Activated CD4-positive, alpha-beta T cell treated with anti-CD3 and anti-CD28 coated beads for 24 hours (primary cell): ENCODE data around the gene SATB2.

Source experiments
- DNase-seq, 2 donors: peaks; one replicate each; pipeline ENCODE4 v3.0.0-alpha.2; 2020; ENCODE audit warnings: low read depth in 2 of 2

SATB2 gene

DNA sequence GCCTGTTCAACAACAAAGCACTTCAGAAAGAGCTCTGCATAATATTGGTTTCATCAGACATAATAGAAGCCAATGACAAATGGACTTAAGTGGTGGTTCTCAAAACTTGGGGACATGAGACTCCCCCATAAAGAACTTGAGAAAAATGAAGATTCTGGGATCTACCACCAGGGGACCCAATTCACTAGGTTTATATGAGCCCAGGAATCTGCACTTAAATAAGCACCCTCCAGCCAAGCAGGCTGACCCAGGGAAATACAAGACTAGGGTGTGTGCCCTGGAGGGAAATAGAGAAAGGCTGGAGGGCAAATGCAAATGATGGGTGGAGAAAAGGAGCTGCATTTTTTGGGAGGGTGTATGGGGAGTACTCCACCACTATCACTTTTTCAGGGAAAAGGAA lies 52.5 kb downstream of the SATB2 start:
- DNase-seq: no peak

DNA sequence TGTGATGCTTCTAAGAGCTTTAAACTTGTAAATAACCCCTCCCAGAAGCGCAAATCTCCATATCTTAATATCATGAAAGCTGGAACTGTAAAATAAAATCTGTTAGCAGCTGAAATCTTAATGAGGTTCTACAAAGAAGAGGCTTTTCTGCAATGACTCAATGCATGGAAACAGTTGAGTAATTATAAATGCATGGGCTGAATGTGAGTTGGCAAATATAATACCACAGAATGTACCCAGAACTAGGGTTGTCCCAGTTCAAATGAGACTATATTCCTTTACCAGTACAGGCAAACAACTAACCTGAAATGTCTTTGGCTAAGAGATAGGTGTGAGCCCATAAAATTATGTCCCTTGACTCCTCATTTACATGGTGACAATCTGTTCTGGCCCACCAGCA lies 52.9 kb downstream of the SATB2 start:
- DNase-seq: no peak

DNA sequence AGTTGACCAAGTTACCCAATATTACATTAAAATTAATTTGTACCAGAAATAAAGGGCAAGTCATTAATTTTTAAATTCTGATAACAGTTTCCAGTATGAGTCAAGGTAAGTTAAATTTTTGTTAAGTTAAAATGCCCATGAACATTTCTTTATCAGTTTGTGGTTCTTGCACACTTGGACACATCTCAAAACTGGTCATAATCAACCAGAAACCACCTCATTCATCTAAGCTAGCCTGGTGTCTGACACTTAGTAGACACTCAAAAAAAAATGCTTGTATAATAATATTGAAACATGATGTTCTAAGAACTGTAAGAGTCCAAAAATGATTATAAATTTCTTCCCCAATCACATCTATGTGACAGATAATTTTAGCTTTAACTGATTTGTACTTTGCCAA lies 62.4 kb downstream of the SATB2 start:
- no peak for DNase-seq

DNA sequence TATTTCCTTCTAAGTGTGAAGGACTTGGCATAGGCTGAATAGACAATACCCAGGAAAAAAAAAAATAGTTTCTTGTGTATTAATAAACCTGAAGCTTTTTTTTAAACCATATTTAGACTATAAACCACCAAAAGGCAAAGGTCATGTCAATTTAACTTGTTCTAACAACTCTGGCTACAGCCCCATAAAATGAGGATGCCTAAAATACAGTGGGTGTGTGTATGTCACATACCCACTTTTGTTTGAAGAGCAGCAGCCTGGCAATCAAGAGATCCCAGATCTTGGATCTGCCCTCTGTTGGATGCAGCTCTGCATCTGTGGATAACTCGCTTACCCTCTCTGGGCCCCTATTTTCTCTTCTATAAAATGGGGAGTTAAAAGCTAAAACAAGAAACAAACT lies 65.4 kb downstream of the SATB2 start:
- DNase-seq: no peak

DNA sequence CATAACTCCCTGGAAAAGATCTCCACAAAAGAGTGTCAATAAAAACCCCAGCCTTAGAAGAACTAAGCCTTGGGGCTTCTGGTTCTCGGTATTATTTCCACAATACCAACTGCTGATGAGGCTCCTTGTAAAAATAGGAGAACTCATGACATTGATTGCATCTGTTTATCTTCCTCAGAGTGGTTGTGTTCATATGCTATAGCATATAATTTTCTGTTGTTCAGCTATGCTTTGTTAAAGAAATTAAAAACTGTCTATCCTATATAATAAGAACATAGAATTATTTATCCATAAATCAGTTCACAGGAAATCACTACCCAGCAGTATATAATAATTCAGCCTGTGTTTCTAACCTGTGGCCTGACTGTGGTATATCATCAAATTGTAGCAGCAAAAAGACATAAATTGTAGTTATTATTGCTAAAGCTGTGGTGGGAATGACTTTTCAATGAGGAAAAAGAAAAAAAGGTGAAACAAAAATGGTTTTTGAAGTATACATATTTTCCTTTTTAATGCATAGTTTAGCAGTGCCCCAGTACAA lies 68.9 kb downstream of the SATB2 start:
- DNase-seq: no peak

DNA sequence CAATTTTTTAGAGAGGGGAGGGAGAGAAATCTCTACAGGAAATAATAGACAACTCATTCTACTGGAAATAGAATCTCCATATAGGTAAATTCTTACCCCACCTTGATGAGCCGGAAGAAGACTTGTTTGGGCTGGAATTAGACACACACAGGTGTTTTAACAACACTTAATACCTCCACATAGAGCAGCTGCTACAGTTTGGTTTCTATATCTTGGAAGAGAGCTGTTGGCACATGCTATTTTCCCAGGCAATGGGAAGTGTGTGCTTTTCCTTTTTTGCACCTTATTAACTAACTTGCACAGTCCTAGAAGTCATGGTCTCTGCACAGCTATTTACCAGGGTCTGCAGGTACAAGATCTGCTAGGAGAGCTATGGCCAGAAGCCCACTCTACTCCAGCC lies 73.7 kb downstream of the SATB2 start:
- DNase-seq: no peak

DNA sequence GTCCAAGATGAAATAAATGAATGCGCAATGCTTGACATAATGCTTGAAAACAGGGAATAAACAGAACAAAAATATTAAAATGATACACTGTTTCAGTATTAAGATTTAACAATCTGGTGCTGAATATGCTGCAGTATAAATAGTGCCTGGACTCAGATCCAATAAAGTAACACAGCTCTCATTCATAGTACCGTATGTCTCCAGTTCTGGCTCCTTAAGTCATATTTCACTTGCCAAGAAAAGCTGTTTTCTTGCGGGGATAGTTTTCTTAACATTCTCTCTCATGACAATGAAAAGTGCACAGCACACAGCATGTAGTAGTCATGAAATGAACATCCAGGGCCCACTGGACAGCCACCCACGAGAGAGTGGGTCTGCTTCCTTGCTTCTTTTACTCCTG lies 74.7 kb downstream of the SATB2 start:
- DNase-seq: no peak

DNA sequence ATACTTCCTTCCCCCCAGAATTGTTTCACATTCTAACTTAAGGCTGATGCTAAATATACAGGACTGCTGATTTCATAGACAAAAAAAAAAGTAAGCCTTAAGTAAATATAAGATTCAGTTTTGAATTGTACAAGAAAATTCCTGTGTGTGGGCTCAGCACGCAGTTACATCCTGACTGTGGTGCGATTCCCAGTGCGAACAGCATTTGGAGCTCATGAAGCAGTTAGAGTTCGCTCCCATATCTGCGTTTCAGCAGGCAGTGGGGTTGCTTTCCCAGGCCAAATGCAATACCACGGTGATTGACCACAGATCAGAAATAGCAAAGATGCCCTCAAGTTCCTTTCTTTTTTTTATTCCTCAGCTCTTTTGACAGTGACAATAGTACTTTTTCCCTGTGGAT lies 75.6 kb downstream of the SATB2 start:
- no peak for DNase-seq

DNA sequence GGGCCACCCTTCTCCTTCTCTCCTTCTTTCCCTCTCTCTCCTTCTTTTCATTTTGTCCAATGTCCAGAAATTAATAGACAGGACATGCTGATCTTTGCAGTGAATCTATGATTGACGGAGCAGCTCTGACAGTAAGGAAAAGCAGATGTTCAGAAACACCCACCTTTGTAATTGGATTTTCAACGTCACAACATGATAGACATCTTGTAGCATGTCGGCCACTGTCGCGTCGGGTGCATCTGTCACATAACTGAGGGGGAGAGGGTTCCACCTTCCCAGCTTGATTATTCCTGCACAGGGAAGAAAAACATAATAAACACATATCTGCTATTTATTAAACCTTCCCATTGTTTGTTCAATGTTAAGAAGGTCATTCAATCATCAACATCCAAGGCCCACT lies 76.2 kb downstream of the SATB2 start:
- no peak for DNase-seq

DNA sequence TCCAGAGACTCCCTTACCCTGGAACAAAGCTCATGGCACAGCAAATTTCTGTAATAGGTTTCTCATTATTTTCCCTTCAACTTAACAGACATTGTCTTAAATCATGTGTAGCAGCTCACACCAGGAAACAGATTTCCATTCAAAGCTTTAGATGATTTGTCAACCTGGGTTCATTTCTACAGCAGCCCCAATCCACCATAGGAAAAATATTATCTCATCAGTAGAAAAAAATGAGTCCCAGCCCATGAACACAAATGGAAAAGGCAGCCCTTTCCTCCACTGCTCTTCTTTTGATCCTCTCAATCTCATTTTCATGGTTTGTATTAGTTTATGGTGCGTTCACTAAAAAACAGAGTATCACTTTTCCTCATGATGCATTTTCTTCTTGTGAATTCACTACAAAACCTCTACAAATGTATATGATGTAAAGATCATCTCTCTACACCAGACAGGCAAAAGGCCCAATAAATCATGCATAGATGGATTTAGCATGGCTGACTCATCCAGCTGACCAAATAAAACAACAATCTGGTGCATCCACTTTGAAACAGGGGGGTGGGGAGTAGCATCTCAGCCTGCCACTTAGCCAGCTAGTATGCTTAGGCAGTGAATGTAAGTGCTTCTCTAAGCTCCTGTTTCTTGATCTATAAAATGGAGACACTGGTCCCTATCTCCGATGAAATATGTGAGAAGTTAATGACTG lies 78.6 kb downstream of the SATB2 start:
- no peak for DNase-seq

DNA sequence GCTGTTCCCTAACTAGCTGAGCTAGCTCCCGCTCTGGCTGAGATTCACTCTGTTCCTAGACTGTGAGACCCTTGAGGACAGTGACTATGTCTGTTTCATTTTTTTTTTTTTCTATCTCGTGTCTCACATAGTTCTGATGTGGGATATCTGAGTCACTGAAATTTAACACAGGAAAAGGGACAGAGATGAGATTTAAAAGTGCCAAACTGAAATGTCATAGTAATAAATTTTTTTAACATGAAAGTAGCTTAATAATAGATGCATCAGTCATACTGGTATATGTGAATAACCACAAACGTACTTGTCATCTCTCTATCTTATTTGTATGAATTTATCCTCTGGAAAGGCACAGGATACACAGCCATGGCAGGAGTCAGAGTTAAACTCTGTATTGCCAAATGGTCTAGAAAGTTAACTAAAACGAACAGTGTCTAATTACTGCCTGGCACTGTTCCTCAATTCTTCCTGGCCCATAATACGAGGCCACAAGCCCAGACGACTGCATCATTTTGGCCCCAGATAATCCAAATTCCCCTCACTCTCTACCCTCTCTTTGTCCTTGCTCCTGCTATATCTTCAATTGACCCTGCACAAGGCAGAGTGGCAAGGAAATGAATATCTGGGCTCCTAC lies 87.5 kb downstream of the SATB2 start:
- DNase-seq: no peak

DNA sequence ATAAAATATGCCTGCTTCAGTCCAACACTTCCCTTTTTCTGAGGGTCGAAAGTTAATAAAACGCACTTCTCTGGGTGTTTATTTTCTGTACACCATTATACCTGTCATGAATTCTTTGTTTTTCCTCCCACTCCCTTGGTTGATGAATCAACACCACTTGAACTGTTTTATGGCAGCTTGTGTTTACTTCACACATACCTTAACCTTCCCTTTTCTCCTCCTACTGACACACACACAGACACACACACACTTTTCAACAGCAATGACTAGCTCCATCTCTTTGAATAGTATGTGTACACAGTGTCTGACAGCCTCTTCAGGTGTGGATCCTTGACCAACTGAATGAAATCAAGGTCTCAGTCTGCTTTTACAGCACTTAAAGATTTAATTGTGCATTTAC lies 91.3 kb downstream of the SATB2 start:
- DNase-seq: no peak

DNA sequence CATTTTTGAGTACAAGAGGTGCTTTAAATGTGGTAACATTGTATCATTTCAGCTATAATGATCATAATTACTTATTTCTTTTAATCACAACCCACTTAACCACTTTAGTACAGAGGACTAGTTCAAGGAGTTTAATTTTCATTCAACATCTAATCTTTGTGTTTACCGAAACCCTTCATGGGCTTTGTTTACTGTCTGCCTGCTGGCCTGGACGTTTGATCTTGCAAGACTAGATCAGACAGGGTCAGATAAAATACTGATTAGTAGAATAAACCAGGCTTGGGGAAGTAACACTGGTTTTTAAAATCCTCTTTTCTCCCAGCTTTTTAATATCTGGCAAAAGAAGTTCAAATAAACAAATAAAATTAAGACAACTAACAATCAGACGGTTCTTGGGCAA lies 93.6 kb downstream of the SATB2 start:
- DNase-seq: no peak

DNA sequence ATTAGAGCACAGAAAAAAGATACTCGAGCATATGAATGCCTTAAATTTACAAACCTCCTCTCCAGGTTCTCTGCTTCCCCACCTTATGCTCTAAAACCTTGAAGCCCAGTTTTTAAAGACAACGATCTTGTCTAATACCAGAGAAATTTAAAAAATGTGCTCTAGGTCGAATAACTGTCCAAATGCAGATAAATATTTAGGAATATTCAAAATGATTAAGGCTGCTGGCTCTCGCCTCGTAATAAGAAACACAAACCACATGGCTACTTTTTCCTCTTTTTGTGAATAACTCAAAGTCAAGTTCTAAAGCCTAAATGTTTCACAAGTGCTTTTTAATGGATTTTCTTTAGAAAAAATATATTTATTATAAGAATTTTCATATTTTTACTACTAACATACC lies 101.3 kb downstream of the SATB2 start:
- DNase-seq: no peak

DNA sequence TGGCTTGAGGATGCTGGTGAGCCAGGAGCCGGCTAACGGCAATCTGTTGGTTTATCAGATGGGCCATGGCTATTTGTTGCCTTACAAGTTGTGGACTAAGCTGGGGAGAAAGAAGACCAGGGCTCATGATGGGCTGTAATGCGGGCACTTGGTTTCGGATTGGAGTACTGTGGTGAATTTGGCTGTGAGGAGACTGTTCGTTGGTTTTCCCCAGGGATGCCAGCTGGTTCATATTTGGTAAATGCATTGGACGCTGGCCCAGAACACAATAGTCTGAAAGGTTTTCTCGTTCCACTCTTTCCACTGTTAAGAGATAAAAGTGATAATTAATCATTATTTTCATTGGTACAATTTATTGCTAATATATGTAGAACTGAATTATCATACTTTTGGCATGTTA lies 108.9 kb downstream of the SATB2 start:
- DNase-seq: no peak

DNA sequence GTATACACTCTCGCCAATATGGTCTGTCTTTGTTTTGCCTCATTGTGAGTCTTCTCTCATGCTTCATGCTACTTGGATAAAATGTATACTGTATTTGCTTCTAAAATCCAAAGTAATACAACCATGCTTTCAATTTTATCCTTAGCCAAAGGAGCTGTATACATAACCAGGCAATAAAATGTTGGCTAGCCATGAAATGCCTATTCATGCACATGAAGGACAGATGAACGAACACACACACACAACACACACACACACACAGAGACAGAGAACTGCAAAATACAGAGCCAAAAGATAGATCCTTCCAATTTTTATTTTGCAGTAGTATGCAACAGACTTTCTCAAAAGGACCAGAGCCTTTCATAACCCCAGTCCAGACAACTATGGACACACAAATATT lies 113.7 kb downstream of the SATB2 start:
- no peak for DNase-seq

DNA sequence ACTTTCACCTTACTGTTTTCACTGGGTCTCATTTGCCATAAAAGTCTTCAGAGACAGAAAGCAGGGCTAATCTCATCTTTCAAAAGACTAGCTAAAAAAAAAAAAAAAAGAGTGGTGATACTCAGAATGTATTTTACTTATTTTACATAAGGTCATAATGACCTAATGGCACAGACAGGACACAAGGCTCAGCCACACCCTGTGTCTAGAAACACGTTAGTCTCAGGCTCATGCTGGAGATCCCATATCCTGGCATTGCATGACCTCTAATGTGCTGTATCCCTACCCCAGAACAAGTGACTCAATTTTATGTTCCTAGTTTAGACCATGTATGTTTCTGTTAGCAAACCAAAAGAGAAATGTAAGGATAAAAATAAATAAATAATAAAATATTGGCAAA lies 115.4 kb downstream of the SATB2 start:
- DNase-seq: no peak

DNA sequence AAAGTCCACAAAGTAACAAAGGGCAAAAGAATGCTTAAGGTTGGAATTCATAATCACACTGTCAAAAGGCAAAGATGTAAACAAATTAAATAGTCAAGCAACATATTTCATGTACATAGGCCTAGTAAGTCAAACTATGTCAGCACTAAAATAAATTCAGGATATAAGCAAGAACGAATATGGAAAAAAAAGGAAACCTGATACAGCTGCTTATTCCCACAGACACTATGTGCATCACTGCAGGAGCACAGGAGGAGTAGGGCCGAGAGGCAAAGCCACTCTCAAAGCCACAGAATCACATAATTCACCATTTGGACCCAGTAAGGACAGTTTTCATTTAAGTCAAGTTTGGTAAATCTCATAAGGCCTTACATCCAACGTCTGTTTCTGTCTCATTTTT lies 116.6 kb downstream of the SATB2 start:
- DNase-seq: no peak

DNA sequence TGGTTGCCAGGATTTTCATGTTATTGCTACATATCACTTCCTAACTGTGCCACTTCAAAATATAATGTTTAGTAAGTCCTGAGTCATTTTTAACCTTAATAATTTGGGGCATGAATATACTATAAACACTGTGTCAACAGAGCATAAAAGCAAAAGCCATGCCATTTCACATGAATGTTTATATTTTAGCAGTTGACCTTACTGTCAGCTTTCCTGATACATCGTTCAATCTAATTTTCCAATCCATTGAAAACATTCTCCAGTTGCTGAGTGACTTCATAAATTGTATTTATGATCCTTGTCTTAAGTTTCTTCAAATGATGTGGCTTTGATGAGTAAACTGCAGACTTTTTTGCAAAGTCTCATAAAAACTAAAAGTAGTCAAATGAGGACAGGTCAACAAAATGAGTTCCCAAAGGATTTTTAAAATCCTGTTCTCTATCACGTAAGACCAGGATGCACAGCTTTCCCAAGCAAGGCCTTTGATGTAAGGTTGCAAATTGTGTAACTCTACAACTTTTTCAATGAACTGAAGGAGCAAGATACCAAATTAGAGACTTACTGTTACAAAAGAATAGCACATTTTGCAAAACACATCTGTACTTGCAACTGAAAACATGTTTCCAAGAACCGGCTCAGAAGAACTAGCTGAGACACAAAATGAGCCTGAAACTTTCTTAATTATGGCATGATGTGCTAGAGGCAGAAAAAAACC lies 117.7 kb downstream of the SATB2 start:
- no peak for DNase-seq

DNA sequence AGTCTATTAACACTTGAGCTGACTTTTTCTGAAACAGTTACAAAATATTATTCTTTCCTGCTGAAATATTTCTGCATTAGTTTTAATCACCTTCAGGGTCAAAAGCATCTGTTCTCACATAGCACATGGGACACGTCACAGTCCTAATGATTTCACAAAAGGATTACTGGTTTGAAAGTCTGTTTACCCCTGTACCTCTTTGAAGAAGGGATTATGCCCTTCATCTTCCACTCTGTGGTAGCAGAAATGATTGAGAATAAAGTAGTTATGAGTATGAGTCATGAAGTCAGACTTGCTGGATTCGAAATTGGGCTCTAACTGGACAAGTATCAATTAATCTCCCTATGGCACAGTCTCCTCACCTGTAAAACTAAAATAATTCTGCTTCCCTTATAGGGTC lies 121.2 kb downstream of the SATB2 start:
- no peak for DNase-seq

DNA sequence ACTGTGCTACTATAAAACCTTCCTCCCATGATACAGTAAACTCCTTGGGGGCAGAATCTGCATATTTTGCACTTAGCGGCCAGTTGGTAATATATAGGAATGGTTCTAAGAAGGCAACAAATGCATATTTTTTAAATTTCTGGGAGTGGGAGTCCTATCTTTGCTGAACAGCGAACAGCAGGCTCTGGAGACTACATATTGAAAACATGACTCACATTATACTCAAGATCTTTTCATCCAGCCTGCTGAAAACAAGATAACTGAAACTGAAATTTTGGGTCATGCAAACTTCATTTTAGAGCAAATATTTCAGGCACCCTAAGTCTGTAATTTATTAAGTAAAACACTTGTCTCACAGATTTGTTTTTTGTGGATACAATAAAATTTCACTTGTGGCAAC lies 122.2 kb downstream of the SATB2 start:
- DNase-seq: no peak

DNA sequence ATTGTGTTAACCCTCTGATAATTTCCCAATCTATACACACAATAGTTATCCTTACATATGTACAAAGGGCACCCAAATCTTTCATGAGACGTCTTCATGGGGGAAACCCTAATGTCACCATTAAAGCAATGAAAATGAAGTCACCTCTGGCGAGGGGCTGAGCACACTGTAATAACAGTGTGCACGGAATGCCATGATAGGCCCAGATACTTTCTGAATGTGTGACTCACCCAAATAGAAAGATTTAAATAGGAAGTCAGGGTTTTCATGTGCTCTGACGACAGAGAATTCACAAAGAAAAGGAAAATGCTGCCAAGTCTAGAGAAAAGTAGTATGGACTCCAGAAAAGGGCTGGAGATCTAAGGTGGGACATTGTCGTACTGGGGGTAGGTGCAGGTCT lies 128.3 kb downstream of the SATB2 start:
- DNase-seq: no peak

DNA sequence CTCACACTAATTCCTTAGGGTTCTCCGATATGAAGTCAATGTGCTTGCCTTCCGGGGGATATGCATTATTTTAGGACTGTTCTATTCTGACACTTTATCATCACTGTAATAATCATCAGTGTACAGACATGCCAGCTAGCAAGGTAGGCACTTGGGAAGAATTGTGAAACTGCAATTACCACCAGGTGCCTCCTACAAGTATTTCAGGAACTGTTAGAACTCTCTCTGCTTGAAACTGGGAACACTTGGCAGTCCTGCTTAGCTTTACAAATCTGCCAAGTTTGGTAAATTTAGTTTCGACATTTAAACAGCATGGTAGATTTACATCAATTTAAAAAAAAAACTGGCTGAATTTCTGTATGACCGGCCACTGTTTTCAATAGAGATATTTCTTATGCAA lies 128.7 kb downstream of the SATB2 start:
- no peak for DNase-seq
